Right lobe of liver (tissue), 6 donors: ENCODE results near the gene FAP. TPM values are rescaled to one million over a fixed set of nuclear protein-coding genes. Genes with fewer than 3 reads are reported as not detected.

ENCODE experiments used
- ATAC-seq, 4 donors: fragments of 200-7000 bp; cut with Tn5 transposase; one replicate each; pipeline ENCODE4 v1.9.1; 2020; ENCODE audit warnings: mild to moderate bottlenecking in 4 of 4, moderate library complexity in 4 of 4
- DNase-seq, 3 donors: peaks; one replicate each; pipeline ENCODE4 v3.0.0-alpha.2; 2020
- H3K27ac ChIP-seq, 3 donors: fragments of 200-600 bp; one replicate each; pipeline ENCODE4 v1.8.0; 2022
- H3K27me3 ChIP-seq, 2 donors: fragments of 200-600 bp; one replicate each; pipeline ENCODE4 v1.8.0; 2022
- H3K36me3 ChIP-seq, 4 donors: fragments of 200-600 bp; sonication (generic) in 1 of 4; one replicate each; pipeline versions ENCODE4 v1.5.1 to v1.8.0; 2017 to 2022; ENCODE audit warnings: control low read depth in 1 of 4
- H3K4me1 ChIP-seq, 4 donors: fragments of 200-600 bp; sonication (generic) in 1 of 4; one replicate each; pipeline versions ENCODE4 v1.5.1 to v1.8.0; 2017 to 2022; ENCODE audit warnings: control low read depth in 1 of 4
- H3K4me3 ChIP-seq, 3 donors: fragments of 200-600 bp; one replicate each; pipeline ENCODE4 v1.8.0; 2022
- H3K9me3 ChIP-seq, 4 donors: fragments of 200-600 bp; sonication (generic) in 1 of 4; one replicate each; pipeline versions ENCODE4 v1.5.1 to v1.8.0; 2017 to 2022; ENCODE audit warnings: control low read depth in 1 of 4
- CTCF ChIP-seq, 4 donors: fragments of 200-600 bp in 3 of 4; fragments of 450-650 bp in 1 of 4; IDR thresholded peaks; one replicate each; pipeline versions ENCODE4 v1.5.1 to v1.8.0; 2016 to 2022; ENCODE audit warnings: antibody characterized with exemption in 4 of 4, mild to moderate bottlenecking in 2 of 4
- POLR2A ChIP-seq: fragments of 450-650 bp; IDR thresholded peaks from one replicate; pipeline ENCODE4 v1.6.1; 2017; ENCODE audit warnings: antibody characterized with exemption, mild to moderate bottlenecking
- WGBS: methylation state at CpG from one replicate; pipeline ENCODE4 v1.1.6; 2018; ENCODE audit warnings: low coverage, low lambda C conversion rate; ENCODE audit not compliant: insufficient coverage; ENCODE audit errors: missing lambda C conversion rate; 5-methylcytosine and 5-hydroxymethylcytosine counted together
- intact Hi-C, 2 donors: fragments of 100-400 bp; cut with DNase I; formaldehyde crosslinking; loops; one replicate each; pipeline versions ENCODE4 v1.11.2 to v1.14.1; 2022
- long read RNA-seq: library from polyadenylated mRNA; unstranded; transcript quantifications from one replicate; pipeline ENCODE4 v2.0.0, GENCODE V29; 2019
- total RNA-seq, 6 experiments: library from RNA; depleted of rRNA in 2 of 6; stranded (reverse); fragments of >200 nt in 2 of 6; fragmentation: NEBNext Ultra II Directional in 3 of 6; extraction: Animal tissue kit (Norgen Biotek cat#: 25700) in 3 of 6; gene quantifications; one replicate each; pipeline versions ENCODE4 v1.1.0 to v1.2.4, GENCODE V29; 2016 to 2023
- donor health status: DM: no; HTN: yes; CAD: no.
- donor health status: DM: no; HTN: no; CAD: no.
- donor health status: DM: no; HTN: no; CAD: no.
- donor health status: DM: no; HTN: yes; CAD: no.
- donor health status: DM: no; HTN: yes; CAD: no.

The FAP gene
- under 1 TPM in 4 of 6 experiments, not detected in 2; 0.22 to 0.93 (median 0.55) TPM for total RNA-seq
- long read RNA-seq, result 0 reads

GRCh38 chr2:162243294-162243693, at the start of gene FAP:
Gene FAP, minus strand, starts transcription at chr2:162243445. Its CDS starts 118 bp downstream, at chr2:162243327.
- DNase-seq (no peak), ATAC-seq (no peak)
- Histone ChIP-seq H3K36me3 (no peaks in the 10 kb centered on the region), H3K27me3 (no peaks in the 10 kb centered on the region), H3K4me3 (no peak within 1 kb of the TSS), H3K27ac (no peak within 1 kb of the TSS), H3K4me1 (no peaks in the 10 kb centered on the region), H3K9me3 (no peaks in the 10 kb centered on the region)
- intact Hi-C loops, result no loop called here
- no peak for TF ChIP-seq POLR2A
- no peak for TF ChIP-seq CTCF (IDR thresholded peaks at IDR 0.05)
- WGBS, result 66% methylated on average over 6 of the region's 6 CpGs

- ATAC-seq, result no peak
- intact Hi-C loops, result no loop called here
Measured at GRCh38 chr2:162291748-162292147, 48.5 kb upstream of the FAP start.

GRCh38 chr2:162282765-162283425, 39.6 kb upstream of the FAP start:
- intact Hi-C loops, result no loop called here
- ATAC-seq (no peak), DNase-seq (no peak)
- H3K27ac ChIP-seq, result no peak overlapping the region
- H3K4me3 ChIP-seq, result no peak overlapping the region
- H3K4me1 ChIP-seq, result no peaks in the 10 kb centered on the region
- TF ChIP-seq CTCF (IDR thresholded peaks at IDR 0.05) (no peak), POLR2A (no peak)
- no peaks in the 10 kb centered on the region for H3K9me3 ChIP-seq
- peaks cover 0 to 59% (median 5%) of the 10 kb centered on the region in 4 donors for H3K36me3 ChIP-seq
- WGBS, result 94% methylated on average over 4 of the region's 4 CpGs
- H3K27me3 ChIP-seq, result no peaks in the 10 kb centered on the region

More at GRCh38 chr2:162291748-162292147, 48.5 kb upstream of the FAP start:
- no peak overlapping the region for H3K4me3 ChIP-seq
- peaks cover 0 to 15% (median 0%) of the 10 kb centered on the region in 4 donors for H3K36me3 ChIP-seq
- H3K27ac ChIP-seq, result no peak overlapping the region
- WGBS, result 87% methylated on average over 3 of the region's 3 CpGs
- no peak for TF ChIP-seq CTCF (IDR thresholded peaks at IDR 0.05)
- TF ChIP-seq POLR2A, result no peak
- H3K27me3 ChIP-seq, result no peaks in the 10 kb centered on the region
- no peaks in the 10 kb centered on the region for H3K4me1 ChIP-seq
- H3K9me3 ChIP-seq, result no peaks in the 10 kb centered on the region
- no peak for DNase-seq

- Histone ChIP-seq H3K4me1 (no peaks in the 10 kb centered on the region), H3K27me3 (no peaks in the 10 kb centered on the region), H3K27ac (no peak overlapping the region), H3K9me3 (no peaks in the 10 kb centered on the region), H3K4me3 (no peak overlapping the region), H3K36me3 (peaks cover 0 to 62% (median 7%) of the 10 kb centered on the region in 4 donors)
- TF ChIP-seq CTCF (IDR thresholded peaks at IDR 0.05) (peak in 1 of 4 donors; percentile 8), POLR2A (no peak)
- WGBS, result 100% methylated on average over 1 of the region's 1 CpG
- DNase-seq (no peak), ATAC-seq (no peak)
- intact Hi-C loops, result no loop called here
Measured at GRCh38 chr2:162280654-162281053, 37.4 kb upstream of the FAP start.
